ENCODE data around the gene MARK2.

MARK2 gene

DNA sequence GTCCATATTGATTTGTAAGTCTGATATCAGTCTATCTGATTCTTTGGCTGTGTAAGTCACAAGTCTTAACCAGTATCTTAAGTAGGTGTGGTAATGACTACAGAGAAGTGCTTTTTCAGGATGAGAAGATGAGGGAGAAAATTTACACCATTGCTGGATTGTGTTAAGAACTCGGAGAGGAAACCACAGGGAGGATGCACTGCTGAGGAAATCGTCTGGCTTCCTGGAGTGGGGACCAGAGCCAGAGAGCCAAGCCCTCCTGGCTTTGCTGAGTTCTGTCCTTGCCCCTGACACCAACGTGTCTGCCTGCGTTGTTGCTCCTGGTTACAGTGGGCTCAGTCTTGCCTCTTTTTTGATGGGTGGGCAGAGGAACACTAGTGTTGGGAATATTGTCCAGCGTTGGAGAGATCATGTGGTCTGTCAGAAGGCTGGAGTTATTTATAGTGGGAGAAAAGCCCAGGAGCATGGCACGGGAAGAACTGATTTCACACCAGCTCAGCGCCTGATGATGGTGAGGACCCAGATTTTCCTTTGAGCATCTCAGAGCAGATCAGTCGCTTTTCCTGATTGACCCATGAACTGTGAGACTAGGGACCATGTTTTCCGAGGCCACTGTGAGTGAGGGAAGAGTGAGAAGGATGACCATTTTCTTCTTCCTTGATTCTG lies 29.6 kb downstream of the MARK2 start:
- H3K4me3 ChIP-seq (ENCODE audit: low read depth, low read length): no peak overlapping the region
- TF ChIP-seq, protein P1, sequence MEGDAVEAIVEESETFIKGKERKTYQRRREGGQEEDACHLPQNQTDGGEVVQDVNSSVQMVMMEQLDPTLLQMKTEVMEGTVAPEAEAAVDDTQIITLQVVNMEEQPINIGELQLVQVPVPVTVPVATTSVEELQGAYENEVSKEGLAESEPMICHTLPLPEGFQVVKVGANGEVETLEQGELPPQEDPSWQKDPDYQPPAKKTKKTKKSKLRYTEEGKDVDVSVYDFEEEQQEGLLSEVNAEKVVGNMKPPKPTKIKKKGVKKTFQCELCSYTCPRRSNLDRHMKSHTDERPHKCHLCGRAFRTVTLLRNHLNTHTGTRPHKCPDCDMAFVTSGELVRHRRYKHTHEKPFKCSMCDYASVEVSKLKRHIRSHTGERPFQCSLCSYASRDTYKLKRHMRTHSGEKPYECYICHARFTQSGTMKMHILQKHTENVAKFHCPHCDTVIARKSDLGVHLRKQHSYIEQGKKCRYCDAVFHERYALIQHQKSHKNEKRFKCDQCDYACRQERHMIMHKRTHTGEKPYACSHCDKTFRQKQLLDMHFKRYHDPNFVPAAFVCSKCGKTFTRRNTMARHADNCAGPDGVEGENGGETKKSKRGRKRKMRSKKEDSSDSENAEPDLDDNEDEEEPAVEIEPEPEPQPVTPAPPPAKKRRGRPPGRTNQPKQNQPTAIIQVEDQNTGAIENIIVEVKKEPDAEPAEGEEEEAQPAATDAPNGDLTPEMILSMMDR (IDR thresholded peaks at IDR 0.05; ENCODE audit: low read depth, low read length): no peak

DNA sequence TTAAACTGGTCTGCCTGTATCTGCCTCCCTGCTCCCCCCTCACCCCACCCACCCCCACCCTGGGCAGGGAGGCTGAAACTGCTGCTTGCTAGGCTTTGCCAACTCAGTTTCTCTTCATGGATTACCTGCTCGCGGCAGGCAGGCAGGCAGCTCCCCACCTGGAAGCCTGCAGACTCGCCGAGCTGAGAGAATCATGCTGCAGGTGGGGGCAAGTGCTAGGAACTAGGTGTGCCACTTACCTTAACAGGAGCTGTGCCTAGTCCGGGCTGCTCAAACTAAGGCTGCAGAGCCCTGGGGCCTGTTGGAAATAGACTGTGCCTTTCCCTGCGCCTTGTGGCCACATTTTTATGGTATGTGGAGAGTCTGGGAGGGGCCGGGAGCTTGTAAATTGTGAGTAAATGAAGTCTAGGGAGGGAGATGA lies 30.3 kb downstream of the MARK2 start:
- H3K4me3 ChIP-seq (ENCODE audit: low read depth, low read length): no peak overlapping the region
- TF ChIP-seq, protein P1 (IDR thresholded peaks at IDR 0.05; ENCODE audit: low read depth, low read length): no peak

DNA sequence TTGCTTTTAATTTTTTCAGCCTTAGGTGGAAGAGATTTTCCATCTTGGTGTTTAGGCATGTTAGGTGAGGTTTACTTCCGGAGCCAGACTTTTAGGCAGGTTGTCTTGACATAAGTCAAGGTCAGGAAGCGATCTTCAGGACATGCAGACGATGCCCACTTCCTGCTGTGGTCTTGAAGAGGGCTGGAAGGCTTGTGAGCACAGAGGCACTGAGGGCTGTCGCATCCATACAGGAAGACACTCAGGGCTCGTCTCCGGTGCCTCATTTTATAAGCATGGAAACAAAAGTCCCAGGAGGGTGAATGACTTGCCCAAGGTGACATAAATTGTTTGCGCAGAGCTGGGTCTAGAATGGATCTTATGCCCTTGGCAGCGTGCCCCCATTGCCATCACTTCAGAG lies 30.8 kb downstream of the MARK2 start:
- TF ChIP-seq, protein P1 (IDR thresholded peaks at IDR 0.05; ENCODE audit: low read depth, low read length): no peak
- no peak overlapping the region for H3K4me3 ChIP-seq (ENCODE audit: low read depth, low read length)

DNA sequence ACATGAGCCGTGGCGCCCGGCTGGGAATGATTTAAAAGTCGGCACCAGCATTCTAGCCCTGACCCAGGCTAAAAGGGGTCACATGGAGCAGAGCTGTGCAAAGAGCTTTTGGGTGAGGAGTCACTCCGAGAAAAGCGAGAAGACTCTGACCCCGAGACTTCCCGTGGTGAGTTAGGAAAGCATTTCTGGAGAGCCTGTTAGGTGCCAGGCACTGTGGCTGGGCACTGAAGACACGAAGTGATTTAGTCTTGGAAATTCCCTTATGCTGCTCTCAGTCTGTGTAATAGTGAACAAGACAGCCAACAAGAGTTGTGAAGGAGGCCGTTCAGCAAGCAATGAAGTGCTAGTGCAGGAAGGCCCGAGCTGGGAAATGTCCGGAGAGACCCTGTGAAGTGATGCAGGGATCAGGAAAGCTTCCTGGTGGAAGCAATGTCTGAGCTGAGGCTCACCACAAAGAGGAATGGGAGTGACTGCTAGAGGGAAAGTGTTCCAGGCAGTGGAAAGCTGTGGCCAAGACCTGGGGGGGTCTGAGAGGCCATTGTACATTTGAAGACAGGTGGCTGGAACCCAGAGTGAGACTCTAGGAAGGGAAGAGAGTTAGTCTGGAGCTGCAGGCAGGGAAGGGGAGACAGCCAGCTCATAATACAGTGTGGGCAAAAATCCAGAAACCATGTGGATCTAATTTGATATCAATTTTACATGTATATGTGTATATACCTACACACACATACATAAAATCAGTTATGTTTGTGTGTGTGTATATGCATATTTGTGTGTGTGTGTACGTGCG lies 31.6 kb downstream of the MARK2 start:
- H3K4me3 ChIP-seq (ENCODE audit: low read depth, low read length): no peak overlapping the region
- TF ChIP-seq, protein P1 (IDR thresholded peaks at IDR 0.05; ENCODE audit: low read depth, low read length): no peak

DNA sequence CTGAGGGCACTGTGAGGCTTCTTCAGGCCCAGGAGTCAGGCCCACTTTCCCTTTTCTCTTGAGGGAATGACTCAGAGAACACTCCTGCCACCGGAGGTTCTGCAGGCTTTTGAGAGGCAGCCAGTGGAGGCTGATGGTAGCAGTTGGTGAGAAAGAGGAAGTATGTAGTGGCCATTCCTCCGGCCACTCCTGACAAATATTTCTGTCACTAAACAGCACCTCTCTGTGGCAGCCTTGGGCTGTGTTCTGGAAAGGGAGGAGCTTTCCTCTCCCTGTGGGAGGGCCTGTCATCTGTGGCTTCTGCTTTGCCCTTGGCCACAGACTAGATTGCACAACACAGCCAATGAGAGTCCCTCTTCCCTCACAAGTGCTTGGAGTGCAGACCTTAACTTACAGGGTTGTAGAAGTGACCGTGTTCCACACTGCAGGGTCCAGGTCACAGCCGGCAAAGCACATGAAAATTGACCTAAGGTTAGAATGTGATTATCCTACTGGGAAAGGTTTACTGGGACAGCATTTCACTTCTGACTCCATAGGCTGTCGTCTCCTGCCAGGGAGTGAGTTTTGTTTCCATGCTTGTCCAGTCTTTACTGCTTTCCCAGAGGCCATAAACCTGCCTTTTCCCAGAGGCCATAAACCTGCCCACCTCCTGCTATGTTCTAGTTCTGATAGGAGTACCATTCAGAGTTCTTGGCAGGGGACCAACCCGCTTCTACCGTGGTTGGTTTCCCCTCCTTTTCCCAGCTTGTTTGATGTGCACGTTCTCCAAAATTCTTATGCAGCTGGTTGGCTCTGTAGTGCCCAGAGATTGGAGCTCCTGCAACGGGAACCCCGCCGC lies 33.3 kb downstream of the MARK2 start:
- H3K4me3 ChIP-seq (ENCODE audit: low read depth, low read length): no peak overlapping the region
- TF ChIP-seq, protein P1 (IDR thresholded peaks at IDR 0.05; ENCODE audit: low read depth, low read length): no peak

DNA sequence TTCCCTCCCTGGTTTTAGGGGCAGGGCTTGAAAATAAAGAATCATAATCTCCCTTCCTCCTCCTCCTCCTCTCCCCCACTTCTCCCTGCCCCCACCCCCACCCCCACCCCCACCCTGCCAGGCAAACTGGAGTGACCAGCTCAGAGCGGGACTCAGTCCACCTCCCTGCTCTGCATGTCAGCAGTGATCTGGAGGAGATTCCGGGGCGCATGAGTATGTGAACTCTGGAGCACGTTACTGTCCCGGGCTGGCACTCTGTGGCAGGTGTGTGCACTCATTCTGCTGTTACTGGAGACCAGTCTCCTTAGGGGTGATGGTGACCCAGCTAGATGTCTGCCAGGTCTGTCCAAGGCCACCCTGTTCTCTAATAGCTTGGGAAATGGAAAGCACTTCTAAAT lies 33.9 kb downstream of the MARK2 start:
- TF ChIP-seq, protein P1 (IDR thresholded peaks at IDR 0.05; ENCODE audit: low read depth, low read length): no peak
- H3K4me3 ChIP-seq (ENCODE audit: low read depth, low read length): no peak overlapping the region
